ENCODE data around the gene UNC45B. TPM values are rescaled to one million over a fixed set of nuclear protein-coding genes. Genes with fewer than 3 reads are reported as not detected.
A peak's percentile ranks its signal among the peaks of the same experiment; 100 is the strongest.

Gene UNC45B
- total and polyA plus RNA-seq, 5 donors from 2014 or later = 0.29 to 0.63 (median 0.44) TPM

- ATAC-seq (ENCODE audit: low read depth in 2 of 2) = peak; percentile 28 to 43
- peak in 2 of 3 donors; percentile 69 to 95 for DNase-seq
- Mint-ChIP-seq H3K9me3 (peaks cover 0 to 6% (median 0%) of the 10 kb centered on the region in 7 donors), H3K27ac (peak overlapping the region in 2 of 3 donors; percentile 75 to 79), H3K4me1 (peaks cover 21 to 87% (median 67%) of the 10 kb centered on the region in 4 donors), H3K36me3 (peaks cover 5% of the 10 kb centered on the region), H3K27me3 (no peaks in the 10 kb centered on the region), H3K4me3 (peak overlapping the region; percentile 44 to 76 (median 62))
- Histone ChIP-seq H3K4me3 (ENCODE audit: low read depth, low read length) (peak overlapping the region; percentile 85), H3K4me1 (ENCODE audit: control insufficient read depth, insufficient read depth, low read length, poor library complexity, severe bottlenecking) (peaks cover 66% of the 10 kb centered on the region), H3K27ac (ENCODE audit: insufficient read depth, low read length, poor library complexity, severe bottlenecking) (peak overlapping the region; percentile 93), H3K27me3 (ENCODE audit: control insufficient read depth, insufficient read depth, low read length) (no peaks in the 10 kb centered on the region), H3K9me3 (ENCODE audit: control insufficient read depth in 2 of 2, low read length in 2 of 2) (no peaks in the 10 kb centered on the region), H3K36me3 (ENCODE audit: control insufficient read depth, insufficient read depth, low read length) (no peaks in the 10 kb centered on the region)
These were observed 63.1 kb downstream of the UNC45B start for GRCh38 chr17:35210741-35211140.

- ATAC-seq (ENCODE audit: low read depth in 2 of 2) = no peak
- H3K4me1 Mint-ChIP-seq = peaks cover 15 to 83% (median 69%) of the 10 kb centered on the region in 4 donors
- H3K4me1 ChIP-seq (ENCODE audit: control insufficient read depth, insufficient read depth, low read length, poor library complexity, severe bottlenecking) = peaks cover 70% of the 10 kb centered on the region
These were observed 65.1 kb downstream of the UNC45B start for GRCh38 chr17:35212668-35213067.

DNA sequence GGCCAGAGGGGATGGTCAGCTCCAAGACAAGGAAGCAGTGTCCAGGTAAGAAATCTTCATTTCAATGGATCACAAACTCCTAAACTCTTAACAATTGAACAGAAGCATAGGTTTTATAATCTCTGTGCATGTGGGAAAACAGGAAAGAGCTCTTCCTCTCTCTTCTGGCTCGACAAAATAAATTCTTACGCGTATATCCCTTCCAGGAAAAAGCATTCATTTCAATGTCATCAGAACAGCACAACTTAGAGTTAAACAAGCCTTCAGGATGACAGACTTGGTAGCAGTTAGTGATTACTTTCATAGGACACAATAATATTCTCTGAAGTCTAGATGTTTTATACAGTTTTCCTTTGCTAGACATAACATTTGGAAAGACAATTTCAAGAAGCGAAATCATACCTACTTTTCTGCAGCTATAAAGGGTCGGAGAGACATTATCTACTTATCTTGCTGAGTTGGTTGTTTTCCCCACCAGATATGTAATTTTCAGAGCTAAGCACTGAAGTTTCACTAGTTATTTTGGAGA lies 65.9 kb downstream of the UNC45B start:
- Mint-ChIP-seq H3K9me3 (no peaks in the 10 kb centered on the region), H3K27me3 (no peaks in the 10 kb centered on the region), H3K27ac (peak overlapping the region; percentile 92 to 100 (median 94)), H3K4me1 (peaks cover 18 to 90% (median 73%) of the 10 kb centered on the region in 4 donors), H3K36me3 (no peaks in the 10 kb centered on the region), H3K4me3 (peak overlapping the region; percentile 42 to 86 (median 85))
- peak in 2 of 3 donors; percentile 34 to 65 for DNase-seq
- ATAC-seq (ENCODE audit: low read depth in 2 of 2) = no peak
- H3K27ac ChIP-seq (ENCODE audit: insufficient read depth, low read length, poor library complexity, severe bottlenecking) = peak overlapping the region; percentile 93
- H3K27me3 ChIP-seq (ENCODE audit: control insufficient read depth, insufficient read depth, low read length) = no peaks in the 10 kb centered on the region
- peaks cover 78% of the 10 kb centered on the region for H3K4me1 ChIP-seq (ENCODE audit: control insufficient read depth, insufficient read depth, low read length, poor library complexity, severe bottlenecking)
- H3K36me3 ChIP-seq (ENCODE audit: control insufficient read depth, insufficient read depth, low read length) = no peaks in the 10 kb centered on the region
- H3K9me3 ChIP-seq (ENCODE audit: control insufficient read depth in 2 of 2, low read length in 2 of 2) = no peaks in the 10 kb centered on the region
- H3K4me3 ChIP-seq (ENCODE audit: low read depth, low read length) = peak overlapping the region; percentile 85

More at GRCh38 chr17:35212668-35213067, 65.1 kb downstream of the UNC45B start:
- Histone ChIP-seq H3K9me3 (ENCODE audit: control insufficient read depth in 2 of 2, low read length in 2 of 2) (no peaks in the 10 kb centered on the region), H3K27ac (ENCODE audit: insufficient read depth, low read length, poor library complexity, severe bottlenecking) (peak overlapping the region; percentile 93), H3K36me3 (ENCODE audit: control insufficient read depth, insufficient read depth, low read length) (no peaks in the 10 kb centered on the region), H3K27me3 (ENCODE audit: control insufficient read depth, insufficient read depth, low read length) (no peaks in the 10 kb centered on the region), H3K4me3 (ENCODE audit: low read depth, low read length) (peak overlapping the region; percentile 85)
- Mint-ChIP-seq H3K27me3 (no peaks in the 10 kb centered on the region), H3K9me3 (no peaks in the 10 kb centered on the region), H3K36me3 (no peaks in the 10 kb centered on the region), H3K27ac (peak overlapping the region; percentile 92 to 100 (median 94)), H3K4me3 (peak overlapping the region; percentile 42 to 86 (median 85))
- peak in 1 of 3 donors; percentile 63 for DNase-seq

- peak overlapping the region; percentile 92 to 100 (median 94) for H3K27ac Mint-ChIP-seq
- Histone ChIP-seq H3K36me3 (ENCODE audit: control insufficient read depth, insufficient read depth, low read length) (no peaks in the 10 kb centered on the region), H3K4me1 (ENCODE audit: control insufficient read depth, insufficient read depth, low read length, poor library complexity, severe bottlenecking) (peaks cover 86% of the 10 kb centered on the region), H3K9me3 (ENCODE audit: control insufficient read depth in 2 of 2, low read length in 2 of 2) (no peaks in the 10 kb centered on the region), H3K27me3 (ENCODE audit: control insufficient read depth, insufficient read depth, low read length) (no peaks in the 10 kb centered on the region), H3K27ac (ENCODE audit: insufficient read depth, low read length, poor library complexity, severe bottlenecking) (peak overlapping the region; percentile 93), H3K4me3 (ENCODE audit: low read depth, low read length) (peak overlapping the region; percentile 85)
- no peaks in the 10 kb centered on the region for H3K36me3 Mint-ChIP-seq
- DNase-seq = peak; percentile 48 to 95 (median 91)
- H3K9me3 Mint-ChIP-seq = no peaks in the 10 kb centered on the region
- peaks cover 25 to 90% (median 76%) of the 10 kb centered on the region in 4 donors for H3K4me1 Mint-ChIP-seq
- no peaks in the 10 kb centered on the region for H3K27me3 Mint-ChIP-seq
- H3K4me3 Mint-ChIP-seq = peak overlapping the region; percentile 42 to 86 (median 85)
- peak; percentile 84 for ATAC-seq (ENCODE audit: low read depth in 2 of 2)
These were observed 66.6 kb downstream of the UNC45B start for GRCh38 chr17:35214192-35214591.

GRCh38 chr17:35214631-35215273 lies 67.1 kb downstream of the UNC45B start:
- H3K27ac ChIP-seq (ENCODE audit: insufficient read depth, low read length, poor library complexity, severe bottlenecking) = peak overlapping the region; percentile 93
- Mint-ChIP-seq H3K36me3 (no peaks in the 10 kb centered on the region), H3K9me3 (no peaks in the 10 kb centered on the region), H3K4me1 (peaks cover 26 to 90% (median 75%) of the 10 kb centered on the region in 4 donors), H3K27me3 (no peaks in the 10 kb centered on the region), H3K27ac (peak overlapping the region; percentile 92 to 100 (median 94)), H3K4me3 (peak overlapping the region; percentile 42 to 86 (median 85))
- peak overlapping the region; percentile 85 for H3K4me3 ChIP-seq (ENCODE audit: low read depth, low read length)
- ATAC-seq (ENCODE audit: low read depth in 2 of 2) (peak; percentile 54 to 63), DNase-seq (peak; percentile 16 to 86 (median 66))
- H3K27me3 ChIP-seq (ENCODE audit: control insufficient read depth, insufficient read depth, low read length) = no peaks in the 10 kb centered on the region
- no peaks in the 10 kb centered on the region for H3K9me3 ChIP-seq (ENCODE audit: control insufficient read depth in 2 of 2, low read length in 2 of 2)
- peaks cover 91% of the 10 kb centered on the region for H3K4me1 ChIP-seq (ENCODE audit: control insufficient read depth, insufficient read depth, low read length, poor library complexity, severe bottlenecking)
- no peaks in the 10 kb centered on the region for H3K36me3 ChIP-seq (ENCODE audit: control insufficient read depth, insufficient read depth, low read length)

DNA sequence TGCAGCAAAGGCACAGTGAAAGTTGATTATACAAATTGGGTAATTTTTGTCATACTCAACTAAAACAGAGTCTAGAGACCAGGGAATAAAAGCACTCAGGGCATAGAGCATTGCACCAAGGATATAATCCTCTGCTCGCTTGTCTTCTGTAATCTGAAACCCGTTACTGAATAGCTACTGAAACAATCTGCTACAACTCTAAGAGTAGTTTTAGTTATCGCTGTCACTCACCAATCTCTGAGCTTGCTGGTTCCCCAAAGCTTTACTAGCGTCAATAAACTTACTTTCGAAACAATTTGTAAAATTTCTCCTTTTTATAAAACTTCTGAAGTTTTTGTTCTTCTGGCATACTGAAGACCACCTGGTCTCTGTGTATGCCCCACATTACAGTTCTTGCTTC lies 69.5 kb downstream of the UNC45B start:
- peaks cover 83% of the 10 kb centered on the region for H3K4me1 ChIP-seq (ENCODE audit: control insufficient read depth, insufficient read depth, low read length, poor library complexity, severe bottlenecking)

DNA sequence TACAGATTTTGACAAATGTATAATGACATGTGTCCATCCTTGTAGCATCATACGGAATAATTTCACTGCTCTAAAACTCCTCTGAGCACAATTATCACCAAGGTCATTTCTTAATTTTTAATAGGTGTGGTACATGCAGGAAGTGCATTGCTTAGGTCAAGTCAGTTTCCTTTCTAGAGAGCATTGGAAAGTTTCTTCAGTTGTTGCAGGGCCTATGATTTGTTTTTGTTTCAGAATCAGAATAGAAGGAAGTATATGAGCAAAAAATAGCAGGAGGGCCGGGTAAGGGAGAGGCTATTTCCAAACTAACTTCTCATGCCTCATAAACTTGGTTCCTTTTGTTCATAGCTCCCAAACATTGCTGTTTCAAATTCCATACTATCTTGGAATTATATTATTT lies 71.3 kb downstream of the UNC45B start:
- peak overlapping the region; percentile 66 to 90 (median 83) for H3K4me3 Mint-ChIP-seq
- no peaks in the 10 kb centered on the region for H3K27me3 Mint-ChIP-seq
- H3K4me3 ChIP-seq (ENCODE audit: low read depth, low read length) = peak overlapping the region; percentile 86

More for the DNA sequence above, 69.5 kb downstream of the UNC45B start:
- Mint-ChIP-seq H3K4me3 (peak overlapping the region; percentile 39 to 79 (median 58)), H3K27me3 (no peaks in the 10 kb centered on the region), H3K4me1 (peaks cover 34 to 91% (median 75%) of the 10 kb centered on the region in 4 donors), H3K27ac (peak overlapping the region; percentile 92 to 100 (median 94)), H3K9me3 (no peaks in the 10 kb centered on the region), H3K36me3 (peaks cover 7% of the 10 kb centered on the region)
- Histone ChIP-seq H3K27me3 (ENCODE audit: control insufficient read depth, insufficient read depth, low read length) (no peaks in the 10 kb centered on the region), H3K9me3 (ENCODE audit: control insufficient read depth in 2 of 2, low read length in 2 of 2) (no peaks in the 10 kb centered on the region), H3K36me3 (ENCODE audit: control insufficient read depth, insufficient read depth, low read length) (no peaks in the 10 kb centered on the region), H3K4me3 (ENCODE audit: low read depth, low read length) (peak overlapping the region; percentile 85), H3K27ac (ENCODE audit: insufficient read depth, low read length, poor library complexity, severe bottlenecking) (peak overlapping the region; percentile 93)
- ATAC-seq (ENCODE audit: low read depth in 2 of 2) (no peak), DNase-seq (no peak)

More for the DNA sequence above, 71.3 kb downstream of the UNC45B start:
- Histone ChIP-seq H3K9me3 (ENCODE audit: control insufficient read depth in 2 of 2, low read length in 2 of 2) (no peaks in the 10 kb centered on the region), H3K27ac (ENCODE audit: insufficient read depth, low read length, poor library complexity, severe bottlenecking) (peak overlapping the region; percentile 74), H3K4me1 (ENCODE audit: control insufficient read depth, insufficient read depth, low read length, poor library complexity, severe bottlenecking) (peaks cover 65% of the 10 kb centered on the region), H3K27me3 (ENCODE audit: control insufficient read depth, insufficient read depth, low read length) (no peaks in the 10 kb centered on the region), H3K36me3 (ENCODE audit: control insufficient read depth, insufficient read depth, low read length) (no peaks in the 10 kb centered on the region)
- Mint-ChIP-seq H3K9me3 (peaks cover 0 to 7% (median 0%) of the 10 kb centered on the region in 7 donors), H3K27ac (peak overlapping the region; percentile 91 to 94 (median 93)), H3K4me1 (peaks cover 37 to 82% (median 60%) of the 10 kb centered on the region in 4 donors), H3K36me3 (peaks cover 12% of the 10 kb centered on the region)
- ATAC-seq (ENCODE audit: low read depth in 2 of 2) = no peak
- peak in 1 of 3 donors; percentile 30 for DNase-seq
